HG03442 (cell line): ENCODE data around the gene ALDH1A3.

Experiments used
- ATAC-seq: cut with Tn5 transposase; IDR thresholded peaks from one replicate; pipeline ENCODE4 v1.9.1; 2021; ENCODE audit warnings: mild to moderate bottlenecking, moderate library complexity; ENCODE audit not compliant: unreplicated experiment

ALDH1A3 gene

GRCh38 chr15:100923076-100923475, 43.4 kb downstream of the ALDH1A3 start:
- no peak for ATAC-seq

- no peak for ATAC-seq
Observed at GRCh38 chr15:100923902-100924301, 44.3 kb downstream of the ALDH1A3 start.

GRCh38 chr15:100924436-100924835, 44.8 kb downstream of the ALDH1A3 start:
- no peak for ATAC-seq

DNA sequence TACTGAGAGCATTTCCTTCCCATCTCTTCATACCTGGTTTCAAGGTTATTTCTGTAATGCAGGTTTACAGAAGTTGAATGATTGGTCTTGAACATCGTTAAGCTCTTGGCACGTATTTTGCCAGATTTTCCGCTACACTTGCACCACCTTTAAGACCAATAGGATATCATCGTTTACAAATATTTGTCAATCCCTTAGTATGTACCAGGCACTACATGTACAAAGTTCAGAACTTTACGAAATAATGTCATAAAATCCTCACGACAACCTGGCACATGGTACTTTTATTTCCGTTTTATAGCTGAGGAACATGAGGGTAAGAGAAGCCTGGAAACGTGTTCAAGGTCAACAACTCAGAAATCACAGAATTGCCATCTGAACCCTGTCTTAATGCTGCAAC, 45.8 kb downstream of the ALDH1A3 start:
- ATAC-seq: no peak

- no peak for ATAC-seq
Observed at GRCh38 chr15:100926258-100926657, 46.6 kb downstream of the ALDH1A3 start.

GRCh38 chr15:100926971-100927756, 47.5 kb downstream of the ALDH1A3 start:
- ATAC-seq: no peak

- ATAC-seq: no peak
Observed at GRCh38 chr15:100928632-100929280, 49.1 kb downstream of the ALDH1A3 start.

DNA sequence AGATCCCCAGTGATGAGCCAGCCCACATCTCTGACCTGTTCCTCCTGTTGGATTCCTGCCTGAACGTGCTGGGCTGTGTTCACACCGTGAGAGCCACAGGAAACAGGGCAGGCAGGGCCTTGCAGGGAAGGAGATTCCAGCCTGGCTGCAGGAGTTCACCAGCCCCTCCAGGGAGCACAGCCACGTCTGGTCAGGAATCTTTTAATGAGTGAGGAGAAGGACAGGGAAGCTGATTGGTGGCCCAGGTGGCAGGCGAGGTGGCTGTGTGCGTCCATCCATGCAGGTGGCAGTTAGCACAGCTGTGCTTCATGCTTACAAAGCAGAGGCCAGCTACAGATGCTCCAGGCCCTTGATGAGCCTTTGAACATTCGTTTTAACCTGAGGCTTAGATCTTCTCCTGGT, 50.0 kb downstream of the ALDH1A3 start:
- ATAC-seq: peak; percentile 41

- ATAC-seq: no peak
Observed at GRCh38 chr15:100930306-100930848, 50.7 kb downstream of the ALDH1A3 start.

GRCh38 chr15:100931143-100931890, 51.7 kb downstream of the ALDH1A3 start:
- peak; percentile 39 for ATAC-seq

DNA sequence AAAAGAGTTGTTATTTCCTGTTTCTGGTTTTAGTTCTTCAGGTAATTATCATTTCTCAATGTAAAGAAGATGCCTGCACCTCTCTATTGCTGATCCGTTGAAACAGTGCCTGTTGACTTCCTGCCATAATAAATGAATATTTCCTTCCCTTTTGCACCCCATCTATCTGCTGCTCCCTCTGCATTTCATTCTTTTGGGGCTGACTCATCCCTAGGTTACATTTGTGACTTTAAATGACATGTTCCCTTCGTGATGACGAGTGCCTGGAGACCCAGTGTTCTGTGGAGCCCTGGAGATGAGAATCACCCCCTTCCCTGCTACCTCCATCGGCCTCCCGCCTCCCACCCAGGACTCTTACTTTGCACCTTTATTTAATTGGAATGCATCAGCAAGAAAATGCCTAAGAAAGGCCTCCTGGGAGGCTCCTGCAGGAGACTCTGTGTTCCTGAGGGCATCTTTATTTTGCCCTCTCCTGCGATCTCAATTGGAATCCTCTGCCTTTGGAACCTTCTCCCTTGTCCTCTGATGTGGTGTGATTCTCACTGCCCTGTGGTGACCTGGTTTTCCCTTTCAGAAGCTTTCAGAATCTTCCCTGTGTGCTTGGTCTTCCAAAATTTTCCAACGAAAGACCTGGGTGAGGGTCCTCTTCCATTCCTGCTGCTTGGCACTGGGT, 53.2 kb downstream of the ALDH1A3 start:
- ATAC-seq: no peak

GRCh38 chr15:100934166-100934565, 54.5 kb downstream of the ALDH1A3 start:
- no peak for ATAC-seq

- peak; percentile 37 for ATAC-seq
Observed at GRCh38 chr15:100934726-100935125, 55.1 kb downstream of the ALDH1A3 start.

DNA sequence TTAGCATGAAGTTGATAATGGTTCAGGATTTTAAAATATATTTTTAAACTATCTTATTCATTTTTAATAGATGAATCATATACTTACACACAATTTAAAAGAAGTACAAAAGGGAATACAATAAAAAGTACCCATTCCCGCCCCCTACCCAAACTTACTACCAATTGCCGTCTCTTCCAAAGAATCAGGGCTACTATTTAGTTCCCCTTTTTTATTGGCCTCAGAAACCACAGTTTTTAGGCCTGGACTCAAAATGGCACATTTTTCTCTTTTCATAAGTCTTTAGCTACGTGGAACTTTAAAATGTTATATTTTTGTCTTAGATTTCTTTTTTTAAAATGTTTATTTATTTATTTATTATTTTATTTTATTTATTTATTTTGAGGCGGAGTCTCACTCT, 57.5 kb downstream of the ALDH1A3 start:
- no peak for ATAC-seq

DNA sequence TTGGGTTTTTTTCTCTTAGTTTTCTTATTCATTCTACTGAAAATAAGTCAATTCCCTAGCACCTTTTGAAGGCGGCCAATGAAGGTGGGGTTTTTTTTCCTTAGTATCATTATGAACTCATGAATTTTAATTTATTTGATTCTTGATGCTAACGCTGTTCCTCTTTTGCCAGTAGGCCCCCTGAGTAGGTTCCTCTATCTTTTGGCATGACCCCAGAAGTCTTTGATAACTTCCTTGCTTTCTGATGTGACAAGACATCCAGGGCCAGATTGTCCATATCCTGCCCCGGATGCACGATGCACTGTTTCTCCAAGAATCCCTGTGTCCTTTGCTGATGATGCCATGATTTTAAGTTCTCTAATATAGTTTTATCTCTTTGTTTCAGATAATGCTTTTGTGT, 60.2 kb downstream of the ALDH1A3 start:
- no peak for ATAC-seq

DNA sequence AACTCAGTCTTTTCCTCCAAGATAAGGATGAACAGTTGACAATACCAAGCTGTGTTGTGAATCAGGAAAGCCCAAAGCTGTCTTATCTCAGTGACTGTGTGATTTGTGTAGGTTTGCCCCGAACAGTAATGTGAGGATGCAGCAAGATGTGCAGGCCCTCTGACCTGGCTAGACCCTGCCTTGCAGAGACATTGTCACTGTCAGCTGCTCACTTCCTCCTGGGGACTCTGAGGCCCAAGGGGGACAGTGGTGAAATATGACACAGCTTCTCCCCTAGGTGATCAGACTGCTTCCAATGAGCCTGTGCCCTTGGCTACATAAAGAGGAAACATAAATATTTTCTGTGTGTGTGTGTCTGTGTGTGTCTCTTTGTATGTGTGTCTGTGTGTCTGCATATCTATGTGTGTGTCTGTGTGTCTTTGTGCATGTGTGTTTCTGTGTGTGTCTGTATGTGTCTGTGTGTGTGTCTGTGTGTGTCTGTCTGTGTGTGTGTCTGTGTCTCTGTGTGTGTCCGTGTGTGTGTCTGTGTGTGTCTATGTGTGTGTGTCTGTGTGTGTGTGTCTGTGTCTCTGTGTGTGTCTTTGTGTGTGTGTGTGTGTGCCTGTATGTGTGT, 61.2 kb downstream of the ALDH1A3 start:
- peak; percentile 74 for ATAC-seq

DNA sequence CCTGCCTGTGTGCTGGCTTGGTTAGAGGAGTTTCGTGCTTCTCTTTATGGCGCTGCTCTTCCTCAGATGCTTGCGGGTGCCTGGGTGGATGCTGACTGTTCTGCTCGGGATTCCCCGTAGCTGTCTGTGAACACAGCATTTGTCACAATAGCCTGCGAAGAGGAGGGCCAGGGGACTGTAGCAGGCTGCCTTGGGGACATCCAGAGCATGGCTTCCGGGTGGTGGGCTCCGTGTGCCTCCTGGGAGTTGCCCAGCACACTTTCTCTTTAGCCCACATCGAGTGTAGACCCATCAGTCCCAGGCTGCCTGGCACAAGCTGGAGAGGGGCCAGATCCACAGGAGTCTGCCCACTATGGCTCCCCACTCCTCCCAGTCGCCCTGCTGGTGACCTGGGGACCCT, 61.9 kb downstream of the ALDH1A3 start:
- ATAC-seq: peak; percentile 70

DNA sequence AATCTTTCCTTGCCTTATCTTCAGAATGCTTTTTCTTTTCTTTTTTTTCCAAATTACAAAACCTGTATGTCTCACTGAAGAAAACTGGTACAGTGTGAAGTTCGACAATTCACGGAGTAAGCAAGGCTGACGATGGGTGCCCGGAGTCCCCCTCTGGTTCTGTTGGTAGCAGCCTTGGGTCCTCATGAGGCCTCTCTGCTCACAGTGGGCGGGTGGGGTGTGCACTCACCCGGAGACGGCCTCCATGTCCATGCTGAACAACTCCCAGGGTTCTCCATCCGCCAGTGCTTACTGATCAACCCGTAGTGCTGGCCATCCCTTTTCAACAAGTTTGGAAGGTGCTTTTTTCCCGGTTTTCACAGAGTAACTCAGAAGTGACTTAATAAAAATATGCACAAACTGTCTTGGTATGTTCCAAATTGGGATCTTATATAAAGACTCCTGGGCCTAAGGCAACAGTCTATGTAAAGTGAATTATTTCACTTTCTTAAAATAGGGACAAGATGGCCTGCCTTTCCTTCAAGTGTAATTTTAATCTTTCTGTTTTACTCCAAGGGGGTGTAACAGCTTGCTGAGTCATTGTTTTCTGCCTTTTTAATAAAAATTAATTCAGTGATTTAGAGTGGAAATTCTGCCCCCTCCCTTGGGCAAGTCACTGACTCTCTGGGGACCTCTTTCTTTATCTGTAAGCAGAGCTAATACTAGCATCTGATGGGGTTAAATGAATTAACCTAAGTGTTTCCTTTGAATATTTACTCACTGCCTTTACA, 63.2 kb downstream of the ALDH1A3 start:
- no peak for ATAC-seq

DNA sequence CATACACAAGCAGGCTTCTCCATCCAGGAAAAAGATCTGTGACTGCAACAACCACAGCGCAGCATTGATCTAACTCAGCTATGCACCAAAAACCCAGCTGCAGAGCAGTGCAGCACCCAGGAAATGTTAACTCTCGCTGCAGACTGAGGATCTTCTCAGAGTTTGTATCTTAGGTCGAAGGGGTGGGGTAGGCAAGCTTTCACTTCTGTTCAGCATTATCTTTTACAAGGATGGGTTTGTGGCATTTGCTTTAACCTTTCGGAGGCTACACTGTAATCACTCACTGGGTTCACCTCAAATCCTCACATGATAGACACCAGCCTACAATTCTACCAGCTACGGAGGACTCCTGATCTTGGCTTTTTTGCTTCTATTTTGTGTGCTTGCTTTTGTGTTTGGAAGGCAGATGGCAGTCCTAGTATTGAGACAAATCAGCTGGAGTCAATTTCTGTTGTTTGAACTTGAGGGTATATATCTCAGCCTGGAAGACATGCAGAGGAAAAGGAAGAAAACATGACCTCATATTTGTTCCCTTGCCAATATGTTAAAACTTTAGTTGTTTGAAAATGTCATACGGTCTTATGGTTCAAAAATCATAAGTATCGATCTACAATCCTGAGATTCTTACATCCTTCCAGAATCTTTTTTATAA, 64.7 kb downstream of the ALDH1A3 start:
- no peak for ATAC-seq
